Stimulated activated CD8-positive, alpha-beta memory T cell treated with anti-CD3 and anti-CD28 coated beads, Interleukin-15, amount 100 ng/mL, for 48 hours (primary cell): ENCODE measurements around the gene PAF1.
"Not testable (repeated sequence)": the region's sequence is repeated elsewhere in the genome, so short reads cannot be mapped to it uniquely, and the experiment has no call there.

Experiments used
- DNase-seq, 2 donors: peaks; one replicate each; pipeline ENCODE4 v3.0.0-alpha.2; 2020; ENCODE audit warnings: low read depth in 2 of 2

The PAF1 gene

DNA sequence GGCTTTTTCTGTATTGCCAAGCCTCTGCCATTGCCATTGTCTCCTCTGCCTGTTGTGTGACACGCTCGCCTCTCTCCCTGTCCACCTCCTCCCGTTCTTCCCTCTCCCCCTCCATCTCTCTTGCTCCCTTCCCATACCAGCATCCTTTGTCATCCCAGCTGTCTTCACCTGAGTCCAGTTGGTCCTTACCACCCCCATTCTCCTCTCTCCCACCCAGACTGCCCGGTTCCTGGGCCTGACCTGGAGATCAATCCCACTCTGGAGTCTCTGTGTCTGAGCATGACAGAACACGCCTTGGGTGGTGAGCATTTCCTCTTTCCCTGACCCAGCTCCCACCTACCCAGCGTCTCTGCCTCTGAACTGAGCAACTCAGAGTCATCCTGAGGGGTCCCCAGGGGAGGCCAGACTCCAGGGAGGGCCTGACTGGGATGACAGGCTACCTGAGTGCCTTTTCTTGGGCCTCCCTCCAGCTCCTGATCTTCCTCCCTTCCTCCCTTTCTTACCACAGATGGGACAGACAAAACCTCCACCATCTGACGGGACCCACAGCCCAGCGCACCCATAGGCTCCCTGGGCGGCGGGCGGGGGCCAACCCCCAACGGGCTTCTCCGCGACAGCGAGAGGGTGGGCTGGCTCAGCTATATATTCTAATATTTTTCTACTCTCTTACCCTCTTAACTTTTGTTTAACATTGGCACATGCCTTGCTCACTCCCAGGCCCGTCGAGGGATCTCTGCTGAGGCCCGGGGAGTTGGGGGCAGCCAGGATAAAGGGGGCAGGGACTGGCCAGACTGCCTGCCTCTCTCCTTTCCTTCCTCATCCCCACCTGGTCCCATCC lies 7.7 kb downstream of the PAF1 start:
- no peak for DNase-seq

DNA sequence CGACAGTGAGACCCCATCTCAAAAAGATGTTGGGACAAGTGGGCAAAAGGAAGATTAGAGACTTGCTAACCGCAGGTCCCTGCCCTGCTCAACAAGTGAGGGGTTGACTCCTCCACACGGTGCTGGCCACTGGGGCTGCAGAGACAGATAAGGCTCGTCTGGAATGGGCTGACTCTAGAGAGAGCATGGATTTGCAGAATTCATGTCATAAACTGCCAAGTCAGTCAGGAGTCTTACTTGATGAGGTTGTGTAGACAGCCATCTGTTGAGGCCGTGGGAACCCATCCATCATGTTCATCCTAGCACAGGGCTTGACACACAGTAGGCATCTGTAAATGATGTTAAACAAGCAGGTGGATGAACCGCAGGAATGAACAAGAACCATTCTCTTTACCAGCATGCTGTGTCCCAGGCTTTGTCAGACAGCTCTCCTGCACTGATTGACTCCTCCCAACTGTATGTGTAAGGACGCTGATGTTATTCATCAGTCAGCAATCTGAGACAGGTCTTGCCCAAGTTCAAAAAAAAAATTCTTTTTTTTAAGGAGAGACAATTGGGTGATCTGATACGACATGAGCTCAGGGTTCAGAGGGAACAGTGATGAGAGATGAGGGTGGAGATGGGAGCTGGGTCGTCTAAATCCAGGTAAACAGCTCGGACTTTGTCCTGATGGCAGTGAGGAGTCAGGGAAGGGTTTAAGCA lies 8.8 kb downstream of the PAF1 start:
- DNase-seq, result no peak

DNA sequence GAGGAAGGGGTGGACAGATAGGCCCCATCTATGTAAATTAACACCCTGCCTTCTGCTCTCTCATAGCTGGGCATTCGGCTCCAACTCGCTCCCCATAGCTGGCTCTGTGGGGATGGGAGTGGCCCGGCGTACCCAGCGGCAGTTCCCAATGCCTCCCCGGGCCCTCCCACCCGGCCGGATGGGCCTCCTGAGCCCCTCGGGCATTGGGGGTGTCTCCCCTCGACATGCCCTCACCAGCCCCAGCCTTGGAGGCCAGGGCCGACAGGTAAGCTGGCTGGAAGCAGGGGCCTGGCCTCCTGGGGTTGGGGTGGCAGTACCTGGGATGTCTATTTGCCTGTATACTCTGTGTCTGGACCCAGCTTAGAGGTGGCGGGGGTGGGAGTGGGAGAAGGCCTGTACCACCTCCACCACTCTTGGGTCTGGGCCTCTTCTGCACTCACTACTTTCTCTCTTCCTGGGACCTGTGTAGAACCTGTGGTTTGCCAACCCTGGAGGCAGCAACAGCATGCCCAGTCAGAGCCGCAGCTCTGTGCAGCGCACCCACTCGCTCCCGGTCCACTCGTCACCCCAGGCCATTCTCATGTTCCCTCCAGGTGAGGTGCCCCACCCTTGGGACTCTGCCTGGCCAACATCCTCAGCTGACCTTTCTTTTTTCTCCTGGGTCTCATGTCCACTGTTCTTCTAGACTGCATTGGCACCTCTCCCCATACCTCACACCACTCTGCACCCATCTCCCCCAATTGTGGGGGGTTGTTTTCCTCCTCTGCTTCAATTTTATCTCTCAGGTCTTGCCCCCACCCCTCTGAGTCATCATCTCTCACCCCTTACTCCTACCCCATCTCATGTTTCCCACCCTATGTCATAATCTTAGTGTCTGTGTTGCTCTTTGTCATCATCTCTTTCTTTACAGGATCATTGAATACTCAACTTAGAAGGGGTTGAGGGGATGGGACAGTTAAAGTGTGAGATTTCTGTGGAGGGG lies 10.1 kb downstream of the PAF1 start:
- DNase-seq, result no peak

DNA sequence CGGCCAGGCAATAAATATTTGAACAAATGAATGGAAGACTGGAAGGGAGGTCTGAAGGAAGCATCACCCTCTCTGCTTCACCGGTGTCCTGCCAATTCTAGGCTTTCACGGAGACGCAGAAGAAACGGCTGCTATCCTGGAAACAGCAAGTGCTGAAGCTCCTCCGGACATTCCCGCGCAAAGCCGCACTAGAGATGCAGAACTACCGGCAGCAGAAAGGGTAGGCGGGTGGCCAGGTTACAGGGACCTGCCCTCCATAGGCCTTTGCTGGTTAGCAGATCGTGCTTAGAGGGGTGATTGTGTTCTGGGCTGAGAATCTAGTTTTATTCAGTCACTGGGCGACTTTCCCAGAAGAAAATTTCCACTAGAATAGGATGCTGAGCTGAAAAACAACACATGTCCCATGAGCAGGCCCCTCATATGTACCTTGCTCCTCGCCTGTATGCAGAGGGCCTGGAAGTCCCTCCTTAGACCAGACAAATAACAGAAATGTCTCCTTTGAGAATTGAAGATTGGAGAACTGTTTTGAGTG lies 11.0 kb downstream of the PAF1 start:
- DNase-seq, result no peak

DNA sequence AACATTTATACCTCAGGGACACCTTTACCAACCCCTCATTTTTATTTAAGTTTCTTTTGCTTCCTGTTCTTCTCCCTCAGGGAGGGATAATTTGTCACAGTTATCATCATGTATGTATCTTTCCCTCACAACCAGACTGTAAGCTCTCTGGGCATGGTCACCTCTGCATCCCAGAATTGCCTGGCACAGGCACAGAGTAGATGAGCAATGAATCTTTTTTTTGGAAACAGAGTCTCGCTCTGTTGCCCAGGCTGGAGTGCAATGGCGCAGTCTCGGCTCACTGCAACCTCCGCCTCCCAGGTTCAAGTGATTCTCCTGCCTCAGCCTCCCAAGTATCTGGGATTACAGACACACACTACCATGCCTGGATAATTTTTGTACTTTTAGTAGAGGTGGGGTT lies 11.5 kb downstream of the PAF1 start:
- not testable (repeated sequence) for DNase-seq

DNA sequence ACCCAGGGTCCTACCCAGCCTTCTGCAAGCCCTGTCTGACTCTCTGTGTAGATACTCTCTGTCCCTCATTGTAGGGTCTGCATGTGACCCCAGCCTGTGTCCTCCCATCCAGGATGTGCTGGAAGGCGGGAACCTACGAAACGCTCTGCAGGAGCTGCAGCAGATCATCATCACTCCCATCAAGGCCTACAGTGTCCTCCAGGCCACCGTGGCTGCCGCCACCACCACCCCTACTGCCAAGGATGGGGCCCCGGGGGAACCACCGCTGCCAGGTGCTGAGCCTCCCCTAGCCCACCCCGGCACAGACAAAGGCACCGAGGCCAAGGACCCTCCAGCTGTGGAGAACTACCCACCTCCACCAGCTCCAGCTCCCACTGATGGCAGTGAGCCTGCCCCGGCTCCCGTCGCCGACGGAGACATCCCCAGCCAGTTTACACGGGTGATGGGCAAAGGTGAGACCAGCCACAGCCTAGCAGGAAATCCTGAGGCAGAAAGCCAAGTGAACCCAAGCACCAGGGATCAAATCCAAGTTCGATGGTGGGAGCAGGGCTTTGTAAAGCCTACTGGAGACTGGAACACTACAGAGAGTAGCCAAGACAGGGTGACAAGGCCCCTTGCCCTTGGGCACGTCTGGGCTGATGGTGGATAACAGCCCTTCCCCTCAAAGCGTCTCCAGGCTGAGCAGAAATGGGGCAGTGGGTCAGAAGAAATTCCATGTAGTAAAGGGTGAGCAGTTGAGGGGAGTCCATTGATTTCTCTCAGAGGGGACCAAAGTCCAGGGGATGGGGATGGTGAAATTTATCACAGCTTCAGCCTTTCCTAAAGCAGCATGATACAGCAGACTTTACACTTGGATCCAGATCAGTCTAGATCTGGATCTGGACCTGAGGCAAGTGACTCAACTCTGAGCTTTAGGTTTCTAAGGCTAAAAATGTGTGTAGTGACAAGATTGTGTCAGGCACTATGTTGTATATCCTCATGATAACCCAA lies 13.2 kb downstream of the PAF1 start:
- DNase-seq, result no peak

DNA sequence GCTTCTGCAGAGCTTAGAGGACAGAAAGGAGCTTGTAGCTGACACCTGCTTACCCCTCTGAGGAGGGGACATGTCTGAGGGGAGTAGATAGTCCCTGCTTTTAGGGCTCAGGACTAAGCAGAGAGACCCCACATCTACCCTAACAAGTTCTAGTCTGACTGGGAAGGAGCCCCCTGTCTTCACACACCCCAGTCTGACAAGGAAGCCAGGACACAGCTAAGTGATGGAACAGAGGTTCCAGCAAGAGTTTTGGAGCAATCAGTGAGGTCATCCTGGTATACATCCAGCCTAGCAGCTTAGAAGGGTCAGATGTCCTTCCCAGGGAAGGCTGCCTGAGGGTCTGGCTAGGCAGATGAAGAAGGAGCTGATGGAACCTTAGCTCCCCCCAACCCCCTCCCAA lies 15.0 kb downstream of the PAF1 start:
- DNase-seq, result no peak

DNA sequence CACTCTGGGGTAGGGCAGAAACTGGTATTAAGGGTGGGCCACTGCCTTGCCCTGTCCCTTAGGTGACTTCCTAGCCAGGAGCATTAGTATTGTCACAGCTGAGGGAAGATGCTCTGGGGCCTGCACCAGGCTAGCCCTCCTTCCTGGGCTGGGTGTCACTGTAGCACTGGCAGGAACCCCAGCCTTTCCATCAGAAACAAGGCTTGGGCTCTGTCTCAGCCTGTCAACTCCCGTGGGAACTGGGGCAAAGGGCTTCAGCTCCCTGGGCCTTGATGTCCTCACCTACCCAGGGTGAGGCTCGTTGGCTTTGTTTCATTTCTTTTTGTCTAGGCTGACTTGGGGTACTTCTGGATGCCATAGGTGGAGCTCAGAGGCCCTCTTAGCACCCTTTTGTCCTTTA lies 18.0 kb downstream of the PAF1 start:
- no peak for DNase-seq

DNA sequence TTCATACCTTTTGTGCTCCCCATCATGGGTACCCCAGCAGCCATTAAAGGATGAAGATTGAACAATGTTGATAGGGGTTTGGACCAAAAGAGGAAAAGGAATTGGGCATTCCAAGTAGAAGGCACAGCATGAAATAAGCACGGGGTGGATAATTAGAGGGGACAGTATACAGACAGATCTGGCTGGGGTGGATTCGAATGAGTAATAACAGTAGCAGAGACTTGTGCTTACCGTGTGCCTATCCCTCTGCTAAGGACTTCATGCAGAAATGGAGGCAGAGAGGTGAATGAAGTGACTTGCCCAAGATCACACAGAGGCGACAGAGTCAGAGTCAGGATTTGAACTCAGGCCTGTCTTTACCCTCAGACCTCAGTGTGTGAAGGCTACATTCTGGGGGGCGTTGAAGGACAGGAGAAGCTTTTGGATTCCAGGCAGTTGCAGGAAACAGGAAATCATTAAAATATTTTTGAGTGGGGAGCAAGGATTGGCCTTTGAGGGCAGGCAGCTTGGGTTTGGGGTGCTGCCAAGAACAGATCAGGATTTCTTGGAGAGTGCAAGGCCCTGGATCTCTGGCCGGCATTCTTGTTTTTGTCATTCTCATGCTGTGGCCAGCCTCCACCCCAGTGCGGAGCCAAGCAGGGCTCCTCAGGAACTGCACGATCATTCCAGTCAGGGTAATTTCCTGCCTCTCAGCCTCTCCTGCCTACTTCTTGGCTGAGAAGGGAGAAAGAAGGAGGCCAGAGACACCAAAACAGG lies 18.7 kb downstream of the PAF1 start:
- DNase-seq, result no peak

DNA sequence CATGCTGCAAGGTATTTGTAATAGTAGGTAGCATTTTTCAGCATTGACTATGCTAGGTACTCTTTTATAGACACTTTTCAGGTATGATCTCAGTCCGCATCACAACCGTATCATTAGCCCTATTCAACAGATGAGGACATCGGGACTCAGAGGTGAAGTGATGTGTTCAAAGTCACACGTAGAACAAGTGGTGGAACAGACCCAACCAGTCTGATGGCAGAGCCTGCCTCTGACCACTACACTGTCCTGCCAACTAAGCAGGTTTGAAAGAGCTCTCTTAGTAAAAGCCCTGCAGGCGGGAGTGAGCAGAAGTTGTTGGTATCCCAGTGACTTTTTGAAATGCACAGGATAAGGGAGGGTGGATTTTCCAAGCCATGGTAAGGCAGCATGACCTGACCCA lies 20.2 kb downstream of the PAF1 start:
- DNase-seq, result no peak

DNA sequence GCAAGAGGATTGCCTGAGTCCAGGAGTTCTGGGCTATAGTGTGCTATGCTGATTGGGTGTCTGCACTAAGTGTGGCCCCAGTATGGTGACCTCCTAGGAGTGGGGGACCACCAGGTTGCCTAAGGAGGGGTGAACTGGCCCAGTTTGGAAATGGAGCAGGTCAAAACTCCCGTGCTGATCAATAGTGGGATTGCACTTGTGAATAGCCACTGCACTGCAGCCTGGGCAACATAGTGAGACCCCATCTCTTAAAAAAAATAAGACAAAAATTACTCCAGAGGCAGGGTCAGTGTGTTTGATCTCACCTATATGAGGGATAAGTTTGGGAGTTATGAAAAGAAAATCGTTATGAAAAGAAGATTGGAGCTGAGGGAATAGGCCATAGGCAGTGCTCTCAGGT lies 21.7 kb downstream of the PAF1 start:
- DNase-seq, result no peak

DNA sequence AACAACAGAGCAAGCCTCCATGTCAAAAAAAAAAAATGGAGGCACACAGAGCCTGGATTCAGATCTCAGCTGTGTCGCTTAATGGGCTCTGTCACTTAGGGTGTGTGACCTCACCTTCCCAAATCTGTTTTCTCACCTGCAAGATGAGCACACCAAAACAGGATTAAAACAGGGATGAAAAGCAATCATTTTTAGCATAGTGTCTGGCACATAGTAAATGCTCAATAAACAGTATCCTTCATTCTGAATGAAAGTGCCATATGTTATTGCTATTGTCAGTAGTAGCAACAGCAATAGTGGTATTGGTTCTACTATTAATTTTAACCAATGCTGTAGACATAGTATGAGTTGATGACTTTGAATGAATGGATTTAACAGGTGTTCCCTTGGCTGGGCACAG lies 25.4 kb downstream of the PAF1 start:
- no peak for DNase-seq

DNA sequence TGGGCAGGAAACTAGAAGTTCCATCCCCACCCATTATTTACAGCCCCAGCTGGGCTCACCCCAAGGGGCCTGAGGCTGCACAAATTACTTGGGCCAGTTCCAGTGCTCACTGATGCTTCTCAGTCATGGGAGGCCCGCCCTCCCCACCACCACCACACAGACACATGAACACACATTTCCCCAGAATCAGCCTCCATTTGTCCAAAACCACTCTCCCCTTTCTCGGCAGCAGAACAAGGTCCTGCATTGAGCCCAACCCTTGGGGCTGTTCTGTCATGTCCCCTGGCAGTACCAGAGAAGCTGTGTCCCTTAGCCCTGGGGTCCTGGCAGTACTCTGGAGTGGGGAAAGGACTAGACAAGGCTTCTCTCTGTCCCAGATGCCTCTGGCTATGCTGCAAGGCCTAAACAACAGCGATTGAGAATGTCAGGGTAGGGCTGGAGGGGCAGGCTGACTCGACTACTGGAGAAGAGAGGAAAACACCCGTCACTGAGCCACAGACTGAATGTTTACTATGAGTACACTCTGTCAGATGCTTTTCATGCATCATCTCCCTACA lies 26.9 kb downstream of the PAF1 start:
- no peak for DNase-seq

DNA sequence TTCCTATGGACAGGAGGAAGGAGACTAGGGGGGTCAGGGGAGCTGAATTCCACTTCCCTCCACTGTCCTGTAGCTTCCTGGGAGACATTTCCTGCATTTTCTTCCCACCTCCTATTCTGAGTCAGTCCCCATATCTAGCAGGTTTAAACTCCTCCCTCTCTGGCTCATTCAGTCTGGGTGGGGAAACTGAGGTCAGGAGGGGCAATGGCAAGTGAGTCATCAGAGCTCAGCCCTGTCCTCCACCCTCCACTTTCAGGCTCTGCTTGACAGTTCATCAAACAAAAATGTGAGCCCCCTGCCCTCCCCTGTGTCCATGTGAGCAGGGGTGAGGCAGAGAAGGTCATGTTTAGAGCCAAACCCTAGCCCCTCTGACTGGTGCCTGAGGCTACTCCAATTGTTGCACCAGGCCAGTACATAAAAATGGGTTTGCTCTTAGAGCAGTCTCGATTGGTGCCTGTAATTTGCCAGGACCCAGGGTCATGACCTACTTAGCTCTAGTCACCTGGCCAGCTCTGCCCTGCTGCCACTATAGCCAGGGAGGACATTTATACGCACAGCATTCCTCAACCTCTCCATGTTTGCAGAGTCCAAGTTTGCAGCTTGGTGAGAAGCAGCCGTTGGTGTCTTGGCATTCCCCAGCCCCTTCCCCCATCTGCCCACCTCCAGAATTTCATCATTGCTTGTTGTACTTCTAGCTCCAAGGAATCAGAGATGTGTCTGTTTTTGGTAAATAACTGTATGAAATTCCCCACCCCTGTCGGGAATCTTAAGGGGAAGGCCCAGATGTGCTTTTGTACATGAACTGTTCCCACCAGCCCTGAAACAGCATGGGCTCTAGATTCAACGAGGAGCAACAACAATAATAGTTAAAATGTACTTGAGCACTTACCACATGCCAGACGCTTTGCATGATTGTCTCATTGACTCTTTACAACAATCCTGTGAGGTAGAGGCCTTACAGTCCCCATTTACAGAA lies 27.9 kb downstream of the PAF1 start:
- DNase-seq, result no peak

DNA sequence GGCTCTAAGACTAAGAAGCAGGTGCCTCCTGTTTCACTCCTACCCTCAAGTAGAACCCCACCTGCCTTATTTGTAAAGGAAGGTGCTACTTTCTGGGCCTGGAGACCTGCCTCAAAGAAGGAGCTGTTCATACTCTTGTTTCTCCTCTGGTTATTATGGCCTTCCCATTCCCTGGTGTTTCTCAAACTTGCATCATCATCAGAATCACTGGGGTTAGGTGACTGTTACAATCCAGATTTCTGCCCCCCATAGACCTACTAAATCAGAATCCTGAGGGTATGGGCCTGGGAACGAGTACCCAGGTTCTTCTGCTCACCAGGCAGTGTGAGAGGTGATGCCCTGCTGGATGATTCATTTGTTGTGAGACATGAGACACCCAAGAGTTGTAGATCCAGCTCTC lies 30.3 kb downstream of the PAF1 start:
- DNase-seq, result no peak

DNA sequence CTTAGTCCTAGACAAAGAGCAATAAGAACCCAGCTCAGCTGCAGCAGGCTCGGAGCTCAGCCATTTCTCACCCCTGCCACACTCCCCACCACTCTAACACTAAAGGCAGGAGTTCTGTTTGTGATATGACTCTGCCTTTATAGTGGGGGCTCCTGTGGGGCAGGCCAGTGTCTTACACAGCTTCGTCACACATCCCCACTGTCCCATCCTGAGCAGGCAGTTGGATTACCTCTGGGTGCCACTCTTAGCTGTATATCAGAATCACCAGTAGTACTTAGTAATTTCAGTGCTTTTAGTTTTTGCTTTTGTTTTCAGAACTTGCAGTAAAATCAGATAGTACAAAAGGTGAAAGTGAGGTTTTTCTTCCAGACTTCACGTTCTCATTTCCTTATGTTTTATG lies 31.9 kb downstream of the PAF1 start:
- DNase-seq, result no peak

DNA sequence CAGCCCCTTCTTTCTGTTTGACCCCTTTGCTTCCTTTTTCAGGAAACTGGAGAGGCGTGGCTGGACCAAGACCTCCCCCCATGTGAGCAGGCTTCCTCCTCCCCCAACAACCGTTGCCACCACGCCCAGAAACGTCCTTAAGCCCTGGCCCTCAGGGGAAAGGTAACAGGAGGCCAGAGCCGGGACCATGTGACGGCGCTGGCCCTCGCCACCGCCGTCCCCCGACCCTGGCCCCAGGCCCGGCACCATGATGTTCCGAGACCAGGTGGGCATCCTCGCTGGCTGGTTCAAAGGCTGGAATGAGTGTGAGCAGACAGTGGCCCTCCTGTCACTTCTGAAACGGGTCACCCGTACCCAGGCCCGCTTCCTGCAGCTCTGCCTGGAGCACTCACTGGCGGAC lies 34.3 kb downstream of the PAF1 start:
- no peak for DNase-seq

DNA sequence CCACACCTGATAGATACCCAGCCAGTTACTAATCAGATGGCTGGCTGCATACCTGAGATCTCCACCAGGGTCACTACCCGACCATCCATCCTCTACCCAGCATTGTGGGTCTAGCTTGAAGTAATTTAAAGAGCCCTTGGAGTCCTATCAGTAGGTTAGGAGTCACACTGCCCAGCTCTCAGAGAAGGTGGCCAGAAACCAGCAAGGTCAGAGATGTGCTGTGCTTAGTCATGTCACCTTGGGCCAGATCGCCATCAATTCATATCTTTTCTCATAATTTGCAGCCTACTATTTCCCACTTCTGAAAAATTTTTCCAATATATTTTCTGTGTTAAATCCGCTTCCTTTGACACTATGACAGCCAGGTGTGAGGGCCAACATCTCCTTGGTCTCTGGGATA lies 34.8 kb downstream of the PAF1 start:
- no peak for DNase-seq

DNA sequence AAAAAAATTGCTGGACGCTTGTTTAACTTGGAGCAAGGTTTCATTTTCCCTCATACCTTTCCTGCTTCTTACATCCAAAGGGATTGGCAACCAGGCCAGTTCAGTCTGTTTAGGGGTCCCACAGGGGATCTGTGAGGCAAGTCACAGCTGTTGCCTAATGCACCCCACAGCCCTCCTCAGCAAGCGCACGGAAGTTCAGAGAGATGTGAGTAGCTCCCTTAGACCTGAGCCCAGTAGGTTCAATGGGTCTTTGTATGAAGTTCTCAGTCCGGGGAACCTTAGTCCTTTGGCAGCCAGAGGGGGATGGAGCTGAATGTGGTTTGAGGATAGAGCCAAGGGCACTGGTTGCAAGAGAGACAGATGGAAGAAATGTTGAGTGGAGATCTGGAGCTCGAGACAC lies 35.7 kb downstream of the PAF1 start:
- no peak for DNase-seq
